Right renal cortex interstitium (tissue), 3 donors: ENCODE data around the gene CD151. TPM values are rescaled to one million over a fixed set of nuclear protein-coding genes. Genes with fewer than 3 reads are reported as not detected.

Source experiments
- DNase-seq, 3 donors: peaks; one replicate each; pipeline ENCODE4 v3.0.0-alpha.2; 2013; ENCODE audit warnings: low read depth in 3 of 3, low spot score in 2 of 3
- polyA plus RNA-seq, 3 donors: library from polyadenylated mRNA; unstranded; fragments of 120-200 nt; gene quantifications; one replicate each; pipeline ENCODE4 v1.2.1, GENCODE V29; 2013; ENCODE audit not compliant: insufficient read length in 3 of 3

The CD151 gene
- polyA plus RNA-seq, 3 donors, result 184 to 238 (median 188) TPM

- no peak for DNase-seq
Measured at GRCh38 chr11:869399-870126, 36.8 kb downstream of the CD151 start.

GRCh38 chr11:870127-870413 lies 37.3 kb downstream of the CD151 start:
- no peak for DNase-seq

GRCh38 chr11:870418-870817 lies 37.7 kb downstream of the CD151 start:
- no peak for DNase-seq

DNA sequence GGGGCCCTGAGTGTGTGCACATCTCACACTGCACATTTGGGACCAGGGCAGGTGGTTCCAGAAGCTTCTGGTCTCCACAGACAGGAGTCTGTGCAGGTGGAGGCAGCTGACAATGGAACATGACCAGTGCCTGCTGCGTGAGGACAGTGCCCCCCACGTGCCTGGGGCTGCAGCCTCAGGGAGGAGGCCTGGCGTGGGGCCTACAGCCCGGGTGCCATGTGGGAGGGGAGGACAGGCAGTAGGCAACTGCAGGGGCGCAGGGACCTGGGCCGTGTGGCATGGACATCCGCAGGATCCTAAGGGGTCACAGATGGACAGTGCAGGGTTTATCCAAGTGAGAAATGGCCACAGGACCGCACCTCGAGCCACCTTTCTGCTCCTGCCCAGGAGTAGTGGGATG lies 38.7 kb downstream of the CD151 start:
- DNase-seq, result no peak

DNA sequence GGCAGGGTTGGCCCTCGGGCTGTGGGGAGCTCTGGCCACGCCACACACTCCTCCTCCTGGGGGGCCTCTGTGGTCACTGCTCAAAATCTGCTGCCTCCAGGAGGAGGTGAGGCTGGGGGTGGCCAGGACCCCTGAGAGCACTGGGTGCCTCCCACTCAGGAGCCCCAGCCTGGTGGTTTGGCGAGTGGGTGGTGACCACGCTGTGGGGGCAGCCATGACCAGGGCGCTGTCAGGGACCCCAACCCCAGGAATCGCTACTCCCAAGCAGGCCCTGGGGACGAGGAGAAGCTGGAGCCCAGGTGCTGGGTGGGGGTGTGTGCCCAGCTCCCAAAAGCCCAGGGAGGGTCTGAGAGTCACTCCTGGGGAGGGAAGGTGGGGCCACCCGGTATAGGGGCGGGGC lies 40.0 kb downstream of the CD151 start:
- no peak for DNase-seq

- no peak for DNase-seq
Measured at GRCh38 chr11:873706-874105, 41.0 kb downstream of the CD151 start.

DNA sequence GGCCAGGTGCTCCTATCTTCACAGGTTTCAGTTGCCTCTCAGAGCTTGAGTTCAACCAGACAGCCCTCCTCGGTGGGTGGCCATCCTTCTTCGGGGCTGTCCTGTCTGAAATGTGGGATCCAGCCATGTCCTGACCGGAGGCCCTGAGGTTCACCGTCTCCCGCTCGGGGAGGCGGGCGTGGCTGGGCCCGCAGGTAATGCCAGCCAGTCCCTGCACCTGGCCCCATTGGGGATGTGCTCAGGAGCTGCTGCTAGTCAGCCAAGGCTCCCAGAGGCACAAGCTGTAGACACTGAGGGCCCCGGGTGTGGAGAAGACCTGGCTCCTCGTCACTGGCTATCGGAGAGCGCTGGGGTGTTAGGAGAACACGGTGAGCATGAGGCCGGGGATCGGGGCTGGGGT lies 42.5 kb downstream of the CD151 start:
- DNase-seq, result no peak

DNA sequence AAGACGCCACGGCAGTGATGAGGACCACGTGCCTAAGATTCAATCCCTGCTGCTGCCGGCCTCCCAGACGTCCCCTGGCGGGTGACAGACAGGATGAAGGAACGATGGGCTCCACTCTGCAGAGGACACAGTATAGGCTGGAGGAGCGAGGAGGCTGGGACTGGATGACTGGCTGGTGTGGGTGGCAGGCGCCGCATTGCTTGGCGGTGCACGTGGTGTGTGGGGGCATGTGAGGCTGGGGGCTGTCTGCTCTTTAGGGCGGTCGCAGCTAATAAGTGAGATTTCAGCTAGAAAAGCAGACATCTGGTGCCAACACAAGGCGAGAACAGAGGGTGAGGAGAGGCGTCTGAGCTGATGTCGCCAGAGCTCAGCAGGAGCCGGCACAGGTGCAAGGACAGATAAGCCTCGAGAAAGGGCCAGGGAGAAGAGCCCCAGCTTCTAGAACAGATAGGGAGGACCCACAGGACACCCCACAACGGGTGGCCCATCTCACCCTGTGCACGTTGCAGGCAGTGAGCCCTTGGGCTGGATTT lies 43.1 kb downstream of the CD151 start:
- no peak for DNase-seq

GRCh38 chr11:876545-876944 lies 43.8 kb downstream of the CD151 start:
- no peak for DNase-seq

DNA sequence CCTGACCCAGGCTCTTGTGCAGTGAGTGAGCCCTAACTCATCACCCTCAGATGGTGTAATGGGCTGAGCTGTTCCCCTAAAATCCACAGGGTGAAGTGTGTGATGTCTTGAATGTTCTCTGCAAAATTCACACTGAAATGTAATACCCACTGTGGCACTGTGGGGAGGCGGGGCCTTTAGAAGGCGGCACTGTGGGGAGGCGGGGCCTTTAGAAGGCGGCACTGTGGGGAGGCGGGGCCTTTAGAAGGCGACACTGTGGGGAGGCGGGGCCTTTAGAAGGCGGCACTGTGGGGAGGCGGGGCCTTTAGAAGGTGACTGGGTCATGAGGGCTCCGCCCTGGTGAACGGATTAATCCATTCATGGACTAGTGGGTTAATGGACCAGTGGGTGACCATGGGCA lies 44.8 kb downstream of the CD151 start:
- DNase-seq, result no peak

GRCh38 chr11:880447-880846 lies 47.7 kb downstream of the CD151 start:
- no peak for DNase-seq

DNA sequence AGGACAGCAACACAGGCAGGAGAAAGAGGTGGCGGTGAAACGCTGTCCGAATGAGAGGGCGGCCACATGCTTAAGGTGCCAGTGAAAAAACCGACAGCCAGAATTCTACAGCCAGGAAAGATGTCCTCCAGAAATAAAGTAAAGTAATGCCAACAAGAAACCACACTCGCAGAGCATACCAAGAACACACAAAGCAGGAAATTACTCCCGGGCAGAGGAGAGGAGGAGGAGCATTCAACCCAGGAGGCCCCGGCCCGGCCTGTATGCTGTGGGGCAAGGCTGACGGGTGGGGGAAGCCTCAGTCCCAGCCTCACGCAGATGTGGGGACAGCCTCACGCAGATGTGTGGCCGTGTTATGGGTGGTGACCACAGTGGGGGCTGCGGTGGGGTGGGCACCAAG lies 49.8 kb downstream of the CD151 start:
- no peak for DNase-seq

GRCh38 chr11:883527-883926 lies 50.8 kb downstream of the CD151 start:
- DNase-seq, result no peak

GRCh38 chr11:884578-885070 lies 51.9 kb downstream of the CD151 start:
- no peak for DNase-seq

- DNase-seq, result no peak
Measured at GRCh38 chr11:886568-886967, 53.8 kb downstream of the CD151 start.

DNA sequence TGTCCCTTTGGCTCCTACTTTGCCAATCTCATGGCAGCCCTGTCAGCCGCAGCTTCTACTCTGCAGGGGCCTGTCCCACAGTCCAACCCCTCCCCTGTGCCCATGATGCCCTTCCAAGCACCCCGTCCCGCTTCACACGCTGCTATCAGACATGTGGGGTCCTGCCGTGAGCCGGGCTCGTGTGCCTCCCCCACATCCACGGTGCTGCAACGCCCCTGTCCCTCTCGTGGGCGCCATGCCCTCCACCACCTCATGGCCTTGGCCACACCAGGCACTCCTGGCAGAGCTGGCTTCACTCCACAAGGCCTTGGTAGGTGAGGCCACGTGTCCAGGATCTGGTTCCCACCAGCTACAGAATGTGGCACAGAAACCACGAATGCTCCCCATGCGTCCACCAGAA lies 54.8 kb downstream of the CD151 start:
- no peak for DNase-seq

Other genes with a start within 250 kb of the CD151 start
- gene IRF7, start 217.0 kb upstream of the CD151 start, polyA plus RNA-seq, result 1 to 10 TPM; 5.9 to 8.0 (median 7.3) TPM
- gene CDHR5, start 208.0 kb upstream of the CD151 start, polyA plus RNA-seq, result 10 to 100 TPM; 31.0 to 42.2 (median 41.3) TPM
- 1 to 10 TPM in 2 of 3 donors, under 1 TPM in 1; 0.76 to 1.6 (median 1.5) TPM for gene SCT, start 205.8 kb upstream of the CD151 start, polyA plus RNA-seq
- 1 to 10 TPM; 1.4 to 2.4 (median 1.6) TPM for gene DRD4, start 195.7 kb upstream of the CD151 start, polyA plus RNA-seq
- 10 to 100 TPM; 30.6 to 52.9 (median 43.5) TPM for gene DEAF1, start 137.7 kb upstream of the CD151 start, polyA plus RNA-seq
- 10 to 100 TPM; 31.0 to 38.4 (median 33.2) TPM for gene TMEM80, start 137.1 kb upstream of the CD151 start, polyA plus RNA-seq
- gene EPS8L2, start 126.7 kb upstream of the CD151 start, polyA plus RNA-seq, result 100 to 1,000 TPM in 1 of 3 donors, 10 to 100 TPM in 2; 89.8 to 112 (median 91.2) TPM
- 100 to 1,000 TPM; 109 to 129 (median 120) TPM for gene TALDO1, start 85.5 kb upstream of the CD151 start, polyA plus RNA-seq
- gene GATD1, start 55.5 kb upstream of the CD151 start, polyA plus RNA-seq, result 10 to 100 TPM; 47.3 to 62.5 (median 53.8) TPM
- gene CEND1, start 42.9 kb upstream of the CD151 start, polyA plus RNA-seq, result under 1 TPM; 0.24 to 0.29 (median 0.27) TPM
- 10 to 100 TPM; 10.8 to 11.5 (median 10.9) TPM for gene SLC25A22, start 34.7 kb upstream of the CD151 start, polyA plus RNA-seq
- 1 to 10 TPM; 5.4 to 6.9 (median 5.6) TPM for gene PIDD1, start 27.7 kb upstream of the CD151 start, polyA plus RNA-seq
- 100 to 1,000 TPM; 827 to 976 (median 885) TPM for gene RPLP2, start 23.0 kb upstream of the CD151 start, polyA plus RNA-seq
- gene PNPLA2, start 14.0 kb upstream of the CD151 start, polyA plus RNA-seq, result 10 to 100 TPM; 32.7 to 45.4 (median 38.1) TPM
- 10 to 100 TPM in 1 of 3 donors, 1 to 10 TPM in 2; 9.1 to 12.0 (median 9.7) TPM for gene CRACR2B, start 5.0 kb upstream of the CD151 start, polyA plus RNA-seq
- gene POLR2L, start 9.6 kb downstream of the CD151 start, polyA plus RNA-seq, result 100 to 1,000 TPM in 1 of 3 donors, 10 to 100 TPM in 2; 76.3 to 103 (median 86.9) TPM
- gene TSPAN4, start 9.9 kb downstream of the CD151 start, polyA plus RNA-seq, result 10 to 100 TPM; 55.0 to 71.2 (median 64.1) TPM
- gene CHID1, start 77.9 kb downstream of the CD151 start, polyA plus RNA-seq, result 100 to 1,000 TPM; 103 to 117 (median 110) TPM
- 10 to 100 TPM; 96.8 to 99.9 (median 98.5) TPM for gene AP2A2, start 92.9 kb downstream of the CD151 start, polyA plus RNA-seq
- gene MUC6, start 203.8 kb downstream of the CD151 start, polyA plus RNA-seq, result 10 to 100 TPM; 10.6 to 17.8 (median 14.3) TPM
- under 1 TPM in 2 of 3 donors, not detected in 1; 0.01 to 0.27 TPM for gene MUC2, start 241.9 kb downstream of the CD151 start, polyA plus RNA-seq